ENCODE measurements around the gene SV2C.
"Not testable (repeated sequence)": the region's sequence is repeated elsewhere in the genome, so short reads cannot be mapped to it uniquely, and the experiment has no call there.

SV2C gene

DNA sequence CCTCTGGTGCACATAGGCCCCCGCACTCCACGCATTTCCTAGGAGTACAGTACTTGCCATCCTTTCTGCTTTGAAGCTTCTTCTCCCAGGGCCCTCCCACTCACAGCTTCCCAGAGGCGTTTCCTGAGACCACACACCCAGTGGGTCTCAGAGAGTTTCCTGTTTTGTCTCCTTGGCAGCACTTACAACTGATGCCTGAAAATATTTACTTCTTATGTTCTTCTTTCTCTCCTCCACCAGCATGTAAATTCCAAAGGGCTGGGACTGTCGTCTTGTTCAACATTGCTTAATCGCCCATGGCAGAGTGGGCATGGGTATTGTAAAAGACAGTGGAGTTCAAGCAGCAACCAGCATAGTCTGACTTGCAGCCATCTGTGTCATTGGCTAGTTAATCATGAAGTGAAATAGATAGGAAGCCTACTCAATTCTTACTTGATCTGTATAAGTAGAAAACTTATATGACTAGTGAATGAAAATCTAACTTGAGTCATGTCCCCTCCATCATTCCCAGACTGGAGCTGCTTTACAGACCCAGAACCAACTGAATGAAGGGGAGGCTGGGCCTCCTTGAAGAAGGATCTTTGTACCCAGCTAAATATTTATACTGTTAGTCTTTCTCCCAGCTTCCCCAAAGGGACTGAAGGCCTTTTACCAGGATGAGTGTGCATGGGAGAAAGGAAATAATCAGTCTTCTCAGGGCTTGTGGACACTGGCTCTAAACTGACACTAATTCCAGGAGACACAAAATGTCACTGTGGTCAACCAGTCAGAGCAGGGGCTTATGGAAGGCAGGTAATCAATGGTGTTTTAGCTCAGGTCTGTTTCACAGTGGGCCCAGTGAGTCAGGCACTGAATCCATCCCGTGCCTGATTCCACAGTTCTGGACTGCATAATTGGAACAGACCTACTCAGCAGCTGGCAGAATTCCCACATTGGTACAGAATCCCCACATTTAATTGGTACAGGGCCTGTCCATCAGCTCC lies 116.4 kb downstream of the SV2C start:
- no peak for FAIRE-seq

DNA sequence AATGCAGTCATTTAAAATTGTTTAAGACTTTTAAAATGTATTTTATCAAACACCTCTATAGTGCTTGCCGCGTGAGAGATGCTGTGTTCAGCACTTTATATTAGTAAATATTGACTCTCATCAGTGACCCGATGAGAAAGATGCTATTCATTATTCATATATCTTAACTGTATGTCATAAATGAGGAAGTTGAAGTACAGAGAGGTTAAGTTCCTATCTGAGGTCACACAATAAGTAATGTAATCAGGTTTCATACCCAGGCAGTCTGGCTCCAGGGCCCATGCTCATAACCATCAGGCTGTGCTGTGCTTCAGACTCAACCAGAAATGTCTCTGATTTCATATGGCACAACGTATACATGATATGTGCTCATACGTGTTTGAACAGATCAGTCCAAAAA lies 119.0 kb downstream of the SV2C start:
- FAIRE-seq (no peak), DNase-seq (ENCODE audit: low spot score) (no peak)

More for the DNA sequence above, 116.4 kb downstream of the SV2C start:
- no peak for DNase-seq (ENCODE audit: low spot score)

DNA sequence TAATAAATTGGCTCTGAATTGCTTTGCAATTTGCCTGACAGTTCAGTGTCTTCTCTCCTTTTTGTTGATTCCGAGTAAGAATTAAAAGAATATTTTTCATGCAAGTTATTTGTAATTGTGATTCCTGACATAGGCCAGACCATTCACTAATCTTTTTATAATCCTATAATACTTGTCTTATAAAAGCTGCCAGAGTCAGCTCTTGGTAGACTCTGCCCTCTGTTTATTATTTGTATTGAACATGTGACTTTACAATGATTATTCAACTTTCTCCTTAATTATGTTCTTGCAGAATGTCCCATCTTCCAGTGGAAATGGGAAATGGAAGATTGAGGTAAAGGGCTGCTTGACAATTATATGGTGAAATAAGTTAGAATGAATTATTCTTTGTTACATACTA lies 121.0 kb downstream of the SV2C start:
- FAIRE-seq (no peak), DNase-seq (ENCODE audit: low spot score) (no peak)

DNA sequence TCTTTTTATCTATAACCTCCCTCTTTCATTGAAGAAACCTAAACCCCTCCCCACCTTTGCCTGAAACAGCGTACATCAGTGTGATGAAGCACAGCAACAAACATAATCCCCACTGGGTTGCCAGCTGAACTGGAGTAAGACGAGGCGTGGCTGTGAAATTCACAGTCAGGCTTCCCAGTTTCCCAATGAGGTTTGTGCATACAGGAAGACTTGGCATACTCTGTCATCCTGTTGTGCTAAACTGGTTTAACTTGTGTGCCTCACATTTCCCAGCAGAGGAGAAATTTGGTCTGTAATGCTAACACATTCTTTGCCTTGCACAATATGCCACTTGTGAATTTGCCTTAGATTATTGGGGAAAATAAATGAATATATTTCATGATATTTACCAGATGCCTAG lies 121.5 kb downstream of the SV2C start:
- FAIRE-seq (no peak), DNase-seq (ENCODE audit: low spot score) (no peak)

DNA sequence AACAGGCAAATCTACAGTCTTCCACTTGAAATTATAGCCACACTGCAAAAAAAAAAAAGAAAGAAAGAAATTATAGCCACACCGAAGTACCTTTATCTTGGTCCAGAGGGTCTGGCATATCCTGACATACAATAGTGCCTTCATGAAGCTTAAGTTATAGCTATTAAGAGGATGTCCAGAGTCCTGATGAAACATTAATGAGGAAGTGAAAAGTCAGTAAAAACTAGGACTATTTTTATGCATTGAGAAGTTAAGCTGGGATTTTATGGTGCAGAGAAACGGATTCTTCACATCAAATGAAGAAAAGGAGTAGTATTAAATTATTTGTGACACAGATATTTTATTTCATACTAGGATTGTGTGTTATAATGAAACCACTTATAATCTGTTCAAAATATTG lies 123.9 kb downstream of the SV2C start:
- no peak for DNase-seq (ENCODE audit: low spot score)
- FAIRE-seq, result no peak

DNA sequence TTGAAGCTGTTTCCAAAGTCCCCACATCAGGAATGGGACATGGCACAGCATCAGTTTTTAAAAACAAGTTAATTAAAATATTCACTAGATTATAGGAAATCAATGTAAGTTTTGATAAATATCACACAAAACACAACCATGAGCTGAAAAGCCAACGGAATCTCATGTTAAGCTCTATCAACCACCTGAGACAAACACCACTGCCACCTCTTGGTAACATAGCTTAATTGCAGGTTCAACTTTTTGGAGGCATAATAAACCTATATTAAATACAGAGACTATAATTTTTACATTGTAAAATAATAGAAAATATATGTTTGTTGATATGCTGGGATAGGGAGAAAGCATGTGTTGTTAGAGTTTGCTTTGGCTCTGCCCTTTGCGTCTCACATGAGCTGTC lies 126.1 kb downstream of the SV2C start:
- DNase-seq (ENCODE audit: low spot score) (no peak), FAIRE-seq (no peak)

DNA sequence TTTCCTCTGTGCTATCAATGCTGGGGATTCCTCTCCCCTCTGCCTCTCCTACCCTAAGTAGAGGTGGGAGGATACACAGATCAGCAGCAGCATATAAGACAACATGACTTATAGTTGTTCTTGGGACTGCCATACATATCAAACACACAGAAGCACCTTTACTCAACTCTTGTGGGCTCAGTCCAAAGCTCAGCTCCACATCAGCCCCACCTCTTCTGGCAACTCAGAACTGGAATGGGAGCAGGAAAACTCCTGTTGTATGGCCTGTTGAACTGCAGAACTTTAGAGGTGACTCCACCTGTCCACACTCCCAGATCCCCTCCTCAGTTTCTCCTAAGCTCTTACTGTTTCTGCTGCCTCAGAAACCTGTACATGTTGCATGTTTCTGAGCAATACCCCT lies 127.8 kb downstream of the SV2C start:
- no peak for FAIRE-seq
- DNase-seq (ENCODE audit: low spot score), result no peak

DNA sequence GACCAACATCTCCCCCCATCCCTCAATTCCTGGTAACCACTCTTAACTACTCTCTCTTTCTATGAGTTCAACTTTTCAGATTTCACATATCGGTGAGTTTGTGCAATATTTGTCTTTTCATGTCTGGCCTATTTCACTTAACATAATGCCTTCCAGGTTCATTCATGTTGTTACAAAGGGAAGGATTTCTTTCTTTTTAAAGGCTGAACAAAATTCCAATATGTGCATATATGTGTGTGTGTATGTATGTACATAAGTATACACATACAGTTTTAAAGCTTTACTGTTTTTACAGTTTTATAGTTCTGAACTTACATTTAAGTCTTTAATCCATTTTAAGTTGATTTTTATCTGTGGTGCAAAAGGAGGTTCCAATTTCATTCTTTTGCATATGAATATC lies 130.7 kb downstream of the SV2C start:
- FAIRE-seq (no peak), DNase-seq (ENCODE audit: low spot score) (no peak)

DNA sequence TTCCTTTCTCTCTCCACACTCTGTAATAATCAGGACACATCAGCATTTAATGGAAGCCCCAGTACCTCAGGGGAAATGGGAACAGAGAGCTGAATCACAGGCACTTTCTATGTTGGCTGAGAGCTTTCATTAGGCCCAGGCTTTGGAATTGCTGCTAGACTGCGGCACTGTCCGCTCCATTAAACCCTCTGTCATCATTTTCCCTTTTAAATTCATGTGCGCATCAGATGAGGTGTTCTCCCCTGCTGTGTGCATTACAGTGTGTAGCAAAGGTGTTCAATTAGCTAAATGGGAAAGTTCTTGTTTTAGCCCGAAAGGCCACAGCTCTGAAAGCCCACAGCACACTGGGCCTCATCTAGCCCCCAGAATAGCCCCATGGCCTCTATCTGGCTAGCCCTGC lies 133.6 kb downstream of the SV2C start:
- DNase-seq (ENCODE audit: low spot score) (no peak), FAIRE-seq (no peak)

DNA sequence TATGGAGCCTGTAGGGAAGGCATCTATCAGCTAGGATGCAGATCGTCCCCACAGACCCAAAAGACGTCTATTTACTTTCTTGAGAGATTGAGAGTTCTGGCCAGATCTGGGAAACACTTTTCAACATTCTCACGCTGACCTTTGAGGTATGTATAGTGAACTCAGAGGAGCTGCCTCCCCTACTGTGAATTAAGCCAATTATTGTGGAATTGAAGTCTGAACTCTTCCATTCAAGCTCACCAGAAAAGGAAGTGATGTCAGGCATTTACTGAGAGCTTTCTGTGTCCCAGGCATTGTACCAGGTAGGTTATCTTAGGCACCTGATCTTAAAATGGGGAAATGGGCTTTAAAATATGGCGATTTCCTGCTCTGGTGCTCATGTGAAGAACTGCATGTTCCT lies 136.5 kb downstream of the SV2C start:
- no peak for FAIRE-seq

DNA sequence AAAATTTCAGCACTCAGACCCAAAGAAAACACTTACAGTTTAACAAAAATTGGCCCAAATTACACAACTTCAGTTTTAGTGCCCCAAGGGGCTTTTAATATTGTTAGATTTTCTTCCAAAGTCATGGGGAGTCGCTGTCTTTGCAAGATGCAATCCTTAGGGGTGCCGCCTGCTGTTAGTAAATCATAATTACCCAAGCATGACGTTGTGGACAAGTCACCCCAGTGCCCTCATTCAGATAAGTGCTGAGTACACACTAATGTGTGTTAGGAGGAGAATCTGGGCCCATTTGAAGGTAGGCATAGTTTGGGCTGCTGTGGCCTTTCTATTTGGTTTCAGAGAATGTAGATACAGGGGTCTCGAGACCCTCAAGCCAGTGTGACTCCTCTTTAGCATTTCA lies 138.1 kb downstream of the SV2C start:
- FAIRE-seq (no peak), DNase-seq (ENCODE audit: low spot score) (no peak)

More for the DNA sequence above, 136.5 kb downstream of the SV2C start:
- DNase-seq (ENCODE audit: low spot score), result no peak

DNA sequence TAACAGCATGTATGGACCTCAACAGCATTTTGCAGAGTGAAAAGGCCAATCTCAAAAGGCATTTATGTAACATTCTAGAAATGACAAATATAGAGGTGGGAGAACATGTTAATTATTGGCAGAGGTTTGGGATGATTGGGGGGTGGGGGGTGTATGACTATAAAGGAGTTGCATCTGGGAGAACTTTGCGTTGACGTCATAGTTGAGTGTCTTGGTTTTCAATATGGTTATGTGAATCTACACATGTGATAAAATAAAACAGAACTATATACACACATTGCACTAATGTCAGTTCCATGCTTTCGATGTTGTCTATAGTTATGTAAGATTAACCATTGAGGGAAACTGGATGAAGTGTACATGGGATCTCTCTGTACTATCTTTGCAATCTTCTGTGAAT lies 139.1 kb downstream of the SV2C start:
- FAIRE-seq (no peak), DNase-seq (ENCODE audit: low spot score) (no peak)

DNA sequence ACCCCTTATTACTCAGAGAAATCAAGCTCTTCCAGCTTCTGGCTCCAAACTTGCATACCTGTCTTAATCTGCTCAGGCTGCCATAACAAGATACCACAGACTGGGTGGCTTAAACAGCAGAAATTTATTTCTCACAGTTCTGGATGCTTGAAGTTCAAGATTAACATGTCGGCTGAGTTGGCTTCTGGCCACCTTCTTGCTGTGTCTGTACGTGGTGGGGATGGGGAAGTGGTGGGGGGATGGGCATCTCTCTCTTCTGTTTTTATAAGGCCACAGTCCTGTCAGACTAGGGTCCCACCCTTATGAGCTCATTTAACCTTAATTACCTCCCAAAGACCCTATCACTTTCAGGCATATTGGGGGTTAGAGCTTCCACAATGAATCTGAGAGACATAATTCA lies 140.5 kb downstream of the SV2C start:
- DNase-seq (ENCODE audit: low spot score) (no peak), FAIRE-seq (no peak)

DNA sequence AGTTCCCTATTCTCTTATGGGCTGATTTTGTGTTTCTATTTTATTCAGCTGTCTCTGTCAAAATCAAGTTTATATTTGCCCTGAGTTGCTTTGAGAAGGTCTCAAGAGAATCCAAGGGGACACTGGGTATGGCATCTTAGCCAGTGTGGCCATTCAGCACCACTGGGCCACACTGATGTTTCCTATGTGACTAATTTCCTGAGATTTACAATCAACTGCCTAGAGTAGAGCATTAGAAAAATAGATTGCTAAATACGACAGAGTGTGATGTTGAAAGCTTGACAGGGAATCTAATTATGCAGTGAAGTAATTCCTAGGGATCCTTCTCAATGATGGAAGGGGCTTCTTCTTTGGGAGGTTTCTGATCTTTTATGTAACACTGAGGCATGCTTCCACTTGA lies 141.7 kb downstream of the SV2C start:
- no peak for DNase-seq (ENCODE audit: low spot score)
- no peak for FAIRE-seq

DNA sequence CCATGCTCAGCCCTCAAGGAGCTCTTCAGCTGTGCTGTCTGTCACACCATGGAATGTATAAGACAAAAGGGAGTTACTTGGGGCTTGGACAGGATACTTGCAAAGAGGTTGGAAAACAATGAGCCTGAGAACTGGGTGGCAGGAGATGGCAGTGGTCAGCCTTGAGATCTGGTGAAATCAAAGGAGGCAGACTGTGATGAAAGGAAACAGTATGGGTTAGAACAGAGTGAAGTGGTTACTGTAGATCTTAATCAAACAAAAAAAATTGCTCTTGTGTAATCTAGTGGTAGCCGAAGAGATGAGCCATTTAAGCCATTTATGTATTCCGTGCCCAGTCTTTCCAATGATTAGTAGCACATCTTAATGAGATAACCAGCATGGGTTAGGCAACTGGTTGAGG lies 142.2 kb downstream of the SV2C start:
- FAIRE-seq (no peak), DNase-seq (ENCODE audit: low spot score) (no peak)

DNA sequence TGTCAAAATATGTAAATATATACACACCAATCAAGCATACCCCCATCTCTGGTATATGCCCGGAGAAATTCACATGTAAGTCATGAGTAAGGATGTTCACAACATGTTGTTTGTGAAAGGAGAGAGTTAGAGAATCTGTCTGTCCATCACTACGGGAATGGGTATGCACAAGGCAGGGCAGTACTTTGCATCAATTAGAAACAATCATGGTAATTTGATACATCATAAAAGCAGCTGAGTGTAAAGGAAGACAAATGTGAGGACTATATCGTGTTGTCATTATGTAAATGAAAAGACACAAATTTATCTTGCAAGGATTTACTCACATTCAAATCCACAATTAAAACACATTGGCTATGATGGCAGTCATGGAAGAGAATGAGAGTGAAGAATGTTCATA lies 146.7 kb downstream of the SV2C start:
- no peak for FAIRE-seq
- DNase-seq (ENCODE audit: low spot score), result no peak

DNA sequence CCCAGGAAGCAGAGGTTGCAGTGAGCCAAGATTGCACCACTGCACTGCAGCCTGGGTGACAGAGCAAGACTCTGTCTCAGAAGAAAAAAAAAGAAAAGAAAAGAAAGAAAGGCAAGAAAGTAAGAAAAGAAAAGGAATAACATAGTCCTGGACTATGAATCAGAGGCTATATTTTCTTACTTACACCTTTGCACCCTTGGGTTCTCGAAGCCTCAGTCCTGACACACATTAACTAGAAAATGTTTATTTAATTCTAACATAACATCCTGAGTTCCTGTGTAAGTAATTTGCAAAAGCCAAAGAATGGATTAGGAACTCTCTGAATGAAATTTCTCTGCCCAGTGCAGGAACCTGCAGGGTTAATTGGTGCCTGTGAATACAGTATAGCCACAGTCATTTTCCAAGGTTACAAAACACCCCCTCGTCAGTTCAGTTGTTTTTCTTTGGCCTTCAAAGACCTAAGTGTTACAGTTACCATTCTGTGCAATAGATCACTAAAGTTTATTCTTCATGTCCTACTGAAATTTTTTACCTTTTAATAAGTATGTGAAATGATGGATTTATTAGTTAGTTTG lies 147.6 kb downstream of the SV2C start:
- FAIRE-seq (no peak), DNase-seq (ENCODE audit: low spot score) (no peak)

DNA sequence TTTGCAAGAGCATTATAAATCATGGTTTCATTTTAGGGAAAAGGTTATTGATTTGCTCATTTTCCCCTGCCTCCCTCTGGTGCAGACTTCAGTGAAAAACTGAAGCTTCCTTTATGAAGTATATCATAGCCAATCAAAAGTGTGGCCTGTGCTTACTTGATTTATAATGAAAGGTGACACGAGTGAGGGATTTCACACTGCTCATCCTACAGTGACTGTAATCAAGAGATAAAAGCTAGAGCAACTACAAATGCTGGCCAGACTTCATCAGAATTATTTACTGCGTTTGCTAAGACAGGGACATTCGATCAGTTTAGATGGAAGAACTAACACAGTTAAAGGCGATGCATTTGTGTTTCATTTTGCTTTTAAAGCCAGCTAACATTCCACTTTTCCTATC lies 151.5 kb downstream of the SV2C start:
- no peak for FAIRE-seq
- DNase-seq (ENCODE audit: low spot score), result no peak

DNA sequence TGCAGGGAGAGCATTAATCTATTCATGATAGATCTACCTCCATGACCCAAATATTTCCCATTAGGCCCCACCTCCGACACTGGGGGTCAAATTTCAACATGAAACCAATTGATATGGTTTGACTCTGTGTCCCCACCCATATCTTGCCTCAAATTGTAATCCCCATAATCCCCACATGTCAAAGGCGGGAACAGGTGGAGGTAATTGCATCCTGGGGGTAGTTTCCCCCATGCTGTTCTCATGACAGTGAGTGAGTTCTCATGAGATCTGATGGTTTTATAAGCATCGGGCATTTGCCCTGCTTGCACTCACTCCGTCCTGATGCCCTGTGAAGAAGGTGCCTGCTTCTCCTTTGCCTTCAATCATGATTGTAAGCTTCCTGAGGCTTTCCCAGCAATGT lies 153.5 kb downstream of the SV2C start:
- no peak for DNase-seq (ENCODE audit: low spot score)
- FAIRE-seq, result no peak

DNA sequence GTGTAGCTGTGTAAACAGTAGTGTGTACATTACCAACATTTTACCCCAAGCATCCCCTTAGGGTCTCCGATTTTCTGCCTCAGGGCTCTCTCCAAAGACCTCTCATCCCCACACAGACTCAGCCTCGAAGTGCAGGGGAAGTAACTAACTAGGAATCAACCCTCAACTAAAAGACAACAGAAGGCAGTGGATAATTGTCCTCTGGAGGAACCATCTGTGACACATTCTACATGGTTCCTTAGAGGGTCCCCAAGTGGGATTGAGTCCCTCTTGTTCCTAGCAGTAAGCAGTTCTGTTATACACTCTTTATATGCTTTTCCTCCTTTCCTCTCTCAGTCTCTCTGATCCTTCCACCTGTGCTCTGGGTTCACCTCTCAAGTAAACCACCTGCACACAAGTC lies 157.2 kb downstream of the SV2C start:
- FAIRE-seq (no peak), DNase-seq (ENCODE audit: low spot score) (no peak)

DNA sequence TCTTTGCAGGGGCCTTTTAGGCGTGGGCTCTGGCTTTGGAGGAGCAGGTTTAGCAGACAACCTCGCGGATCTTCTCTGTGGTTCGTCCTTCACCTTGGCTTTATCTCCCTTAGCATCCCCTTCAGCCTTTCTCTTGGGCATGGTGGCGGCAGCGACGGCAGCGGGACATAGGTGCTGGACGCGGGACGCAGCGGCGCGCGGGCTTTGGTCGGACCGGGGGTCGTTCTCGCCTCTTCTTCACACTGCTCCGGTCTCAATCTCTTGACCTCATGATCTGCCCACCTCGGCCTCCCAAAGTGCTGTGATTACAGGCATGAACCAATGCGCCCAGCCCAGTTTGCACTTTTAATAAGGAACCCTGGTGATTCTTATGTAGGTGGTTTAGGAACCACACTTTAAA lies 159.0 kb downstream of the SV2C start:
- not testable (repeated sequence) for FAIRE-seq; DNase-seq (ENCODE audit: low spot score)

DNA sequence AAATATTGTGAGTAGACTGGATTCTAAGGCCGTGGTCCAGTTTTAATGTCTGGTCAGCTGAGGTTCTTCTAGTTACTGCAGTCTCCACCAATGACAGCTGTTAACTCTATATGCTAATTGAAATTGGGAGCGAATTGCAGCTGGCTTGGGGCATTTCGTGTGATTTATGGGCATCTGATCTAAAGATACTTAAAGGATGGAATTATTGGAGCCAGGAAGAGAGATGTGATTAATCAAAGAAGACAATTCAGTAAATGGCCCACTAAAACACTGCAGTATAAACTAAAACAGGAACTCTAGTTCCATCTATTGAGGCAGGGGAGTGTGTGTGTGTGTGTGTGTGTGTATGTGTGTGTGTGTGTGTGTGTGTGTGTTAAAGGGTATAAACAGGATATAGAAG lies 162.4 kb downstream of the SV2C start:
- DNase-seq (ENCODE audit: low spot score), result no peak
- no peak for FAIRE-seq

DNA sequence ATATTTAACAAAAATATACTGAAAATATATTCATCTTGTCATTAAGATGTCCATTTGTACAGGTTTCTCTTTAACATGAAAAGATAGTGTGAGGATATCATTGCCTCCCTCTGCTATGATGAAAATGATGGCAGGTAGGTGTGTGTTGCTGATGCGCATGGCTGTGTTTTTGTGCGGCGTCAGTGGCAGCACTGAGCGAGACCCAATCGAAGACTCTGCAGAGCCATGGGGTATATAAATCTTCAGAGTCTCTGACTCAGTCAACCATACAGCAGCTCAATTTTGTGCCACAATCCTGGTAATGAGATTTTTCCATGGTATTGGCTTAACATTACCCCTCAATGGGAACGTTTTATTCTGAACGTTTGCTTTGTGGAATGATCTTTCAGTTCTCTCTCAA lies 166.4 kb downstream of the SV2C start:
- FAIRE-seq (no peak), DNase-seq (ENCODE audit: low spot score) (no peak)
